HepG2 (cell line): ENCODE results near the gene DPP6. TPM values are rescaled to one million over a fixed set of nuclear protein-coding genes. Genes with fewer than 3 reads are reported as not detected.
A peak's percentile ranks its signal among the peaks of the same experiment; 100 is the strongest.

Experiments used
- ATAC-seq: fragments of 200-7000 bp; cut with Tn5 transposase; 3 replicates; pipeline ENCODE4 v1.9.1; 2020; ENCODE audit warnings: mild to moderate bottlenecking, moderate library complexity
- BruUV-seq: library from RNA; stranded (reverse); fragments of 400-500 nt; replicated peaks from 2 replicates; lab custom pipeline; 2021; lab: Mats Ljungman, UMichigan
- CTCF ChIA-PET: fragments of 300-600 bp; formaldehyde crosslinking; extraction: SDS; loops from one replicate; lab custom pipeline; 2021; ENCODE audit warnings: low total read pairs, inconsistent platforms, low intra/inter-chr PET ratio; lab: Yijun Ruan, JAX
- POLR2A ChIA-PET: fragments of 350-600 bp; sonication (Branson Sonifier 250); formaldehyde crosslinking; loops from one replicate; lab custom pipeline; 2020; ENCODE audit warnings: antibody characterized with exemption, inconsistent platforms; lab: Yijun Ruan, JAX
- DNase-seq: peaks from one replicate; pipeline ENCODE4 v3.0.0-alpha.2; 2015; ENCODE audit warnings: low spot score
- FAIRE-seq: peaks from 3 replicates; lab custom pipeline; 2011; peaks lifted over from hg19 to GRCh38; lab: Jason Lieb, UNC
- H2AFZ ChIP-seq: one replicate; pipeline ENCODE4 v1.6.1; 2011; ENCODE audit warnings: low read length, inconsistent platforms
- H3K27ac ChIP-seq: fragments of 300-600 bp; 3 replicates; pipeline ENCODE4 v1.8.0; 2011; ENCODE audit warnings: mixed run types, mild to moderate bottlenecking, mixed read lengths, low read length, inconsistent platforms; ENCODE audit not compliant: insufficient read depth; ENCODE audit errors: extremely low read length
- H3K27me3 ChIP-seq, 2 experiments: fragments of 200-600 bp in 1 of 2; 2 replicates in 1 of 2; 3 replicates in 1 of 2; pipeline versions ENCODE4 v1.6.0 to v1.8.0; 2011; ENCODE audit warnings: low read length in 2 of 2, mild to moderate bottlenecking in 2 of 2, moderate library complexity in 2 of 2, inconsistent platforms in 1 of 2; ENCODE audit not compliant: insufficient read depth in 2 of 2, control insufficient read depth in 1 of 2
- H3K36me3 ChIP-seq, 2 experiments: fragments of 200-600 bp in 1 of 2; replicated peaks in 1 of 2; 2 replicates in 1 of 2; 3 replicates in 1 of 2; pipeline versions ENCODE4 v1.5.1 to v1.8.0; 2011; ENCODE audit warnings: low read length in 2 of 2, inconsistent platforms in 1 of 2; ENCODE audit not compliant: insufficient read depth in 2 of 2, control insufficient read depth in 1 of 2
- H3K4me1 ChIP-seq: 2 replicates; pipeline ENCODE4 v1.5.1; 2012; ENCODE audit warnings: low read length, inconsistent platforms; ENCODE audit not compliant: insufficient read depth
- H3K4me2 ChIP-seq: 2 replicates; pipeline ENCODE4 v1.6.0; 2011; ENCODE audit warnings: low read depth, low read length, inconsistent platforms
- H3K4me3 ChIP-seq, 3 experiments: fragments of 200-600 bp in 1 of 3; sonication (generic), shearing (Covaris generic) in 1 of 3; replicated peaks in 1 of 3; 2 replicates each; pipeline ENCODE4 v1.5.1; 2011 to 2016; ENCODE audit warnings: low read length in 3 of 3, inconsistent platforms in 2 of 3, low read depth in 2 of 3, mild to moderate bottlenecking in 2 of 3, control low read depth in 1 of 3, mixed read lengths in 1 of 3; ENCODE audit not compliant: insufficient read depth in 1 of 3
- H3K79me2 ChIP-seq: one replicate; pipeline ENCODE4 v1.6.1; 2011; ENCODE audit warnings: low read length, inconsistent platforms; ENCODE audit not compliant: insufficient read depth
- H3K9ac ChIP-seq: 2 replicates; pipeline ENCODE4 v1.6.0; 2011; ENCODE audit warnings: mild to moderate bottlenecking, low read depth, low read length, inconsistent platforms; ENCODE audit not compliant: insufficient read depth
- H3K9me3 ChIP-seq: 2 replicates; pipeline ENCODE4 v1.5.1; 2012; ENCODE audit warnings: mild to moderate bottlenecking, low read length
- H4K20me1 ChIP-seq: 2 replicates; pipeline ENCODE4 v1.6.0; 2011; ENCODE audit warnings: inconsistent platforms, mild to moderate bottlenecking, low read length, moderate library complexity; ENCODE audit not compliant: insufficient read depth
- ATF2 ChIP-seq: sonication (generic); formaldehyde crosslinking; IDR thresholded peaks from 2 replicates; pipeline ENCODE4 v1.4.0; 2020; ENCODE audit warnings: missing genetic modification reagents
- HNRNPLL ChIP-seq: fragments of 200-400 bp; formaldehyde crosslinking; IDR thresholded peaks from 2 replicates; pipeline ENCODE4 v1.6.1; 2017; ENCODE audit warnings: mild to moderate bottlenecking, low read depth, low read length; ENCODE audit not compliant: poor library complexity, severe bottlenecking
- IRF2 ChIP-seq: IDR thresholded peaks from 2 replicates; pipeline ENCODE4 v1.6.1; 2018; ENCODE audit warnings: missing genetic modification reagents, missing compliant biosample characterization
- KDM2A ChIP-seq: sonication (generic); formaldehyde crosslinking; IDR thresholded peaks from 2 replicates; pipeline ENCODE4 v1.4.0; 2020; ENCODE audit warnings: low read depth, missing genetic modification reagents, borderline replicate concordance
- NFYC ChIP-seq: IDR thresholded peaks from 2 replicates; pipeline ENCODE4 v1.6.1; 2016; ENCODE audit warnings: missing genetic modification reagents, missing compliant biosample characterization
- REPIN1 ChIP-seq: sonication (generic); formaldehyde crosslinking; IDR thresholded peaks from 2 replicates; pipeline ENCODE4 v1.8.0; 2022; ENCODE audit warnings: missing genetic modification reagents, low read depth, mild to moderate bottlenecking, borderline replicate concordance
- THAP9 ChIP-seq: sonication (generic); formaldehyde crosslinking; IDR thresholded peaks from 2 replicates; pipeline ENCODE4; 2020; ENCODE audit warnings: missing genetic modification reagents, mild to moderate bottlenecking, borderline replicate concordance
- ZFP37 ChIP-seq: sonication (generic); formaldehyde crosslinking; IDR thresholded peaks from 2 replicates; pipeline ENCODE4 v1.4.0; 2020; ENCODE audit warnings: missing genetic modification reagents, borderline replicate concordance
- ZNF12 ChIP-seq: sonication (generic); formaldehyde crosslinking; IDR thresholded peaks from 2 replicates; pipeline ENCODE4 v1.5.0; 2020; ENCODE audit warnings: missing genetic modification reagents
- ZNF407 ChIP-seq: sonication (generic); formaldehyde crosslinking; IDR thresholded peaks from one replicate; pipeline ENCODE4 v1.5.1; 2020; ENCODE audit warnings: mild to moderate bottlenecking, missing genetic modification reagents; ENCODE audit errors: not compliant biosample characterization
- ZNF563 ChIP-seq: sonication (generic); formaldehyde crosslinking; IDR thresholded peaks from 2 replicates; pipeline ENCODE4 v1.8.0; 2022; ENCODE audit warnings: mild to moderate bottlenecking, moderate library complexity, missing genetic modification reagents
- WGBS: methylation state at CpG from one replicate; pipeline ENCODE4 v1.1.6; 2017; ENCODE audit warnings: low lambda C conversion rate; 5-methylcytosine and 5-hydroxymethylcytosine counted together
- in situ Hi-C: cut with HindIII; loops from 2 replicates; pipeline ENCODE4 v1.10.0; 2017; ENCODE audit warnings: low pct_unique_long_range_greater_than_20kb; ENCODE audit not compliant: extremely low pct_ligation_motif_present
- intact Hi-C: fragments of 100-400 bp; cut with micrococcal nuclease; formaldehyde crosslinking; loops from one replicate; pipeline ENCODE4 v1.10.0; 2022; ENCODE audit not compliant: unreplicated experiment
- polyA plus RNA-seq, 8 experiments: library from polyadenylated mRNA; depleted of rRNA in 3 of 8; stranded (reverse) in 7 of 8; unstranded in 1 of 8; fragments of >200 nt; fragmentation: Illumina TruSeq in 4 of 8; extraction: Trizol in 4 of 8; gene quantifications; 2 replicates each; pipeline versions ENCODE4 v1.2.1 to v1.2.3, GENCODE V29; 2011 to 2016; ENCODE audit warnings: low read depth in 4 of 8, missing spikeins in 1 of 8, mixed read lengths in 1 of 8; ENCODE audit not compliant: insufficient read depth in 1 of 8
- total RNA-seq, 5 experiments: library from RNA; depleted of rRNA; stranded (reverse); fragments of >200 nt; fragmentation: Illumina TruSeq; extraction: Trizol; gene quantifications; 2 replicates each; pipeline ENCODE4 v1.2.3, GENCODE V29; 2016; ENCODE audit warnings: low read depth in 1 of 5

The DPP6 gene
- total and polyA plus RNA-seq, 2 of the 13 experiments (the other 11 are each of a cell fraction or from before 2014, with no cell fraction given) = not detected

- BruUV-seq = no TSS peak
- Histone ChIP-seq H3K9ac (no peak overlapping the region), H3K27me3 (no peaks in the 10 kb centered on the region), H3K4me2 (no peak overlapping the region), H3K9me3 (peaks cover 15% of the 10 kb centered on the region), H3K79me2 (no peaks in the 10 kb centered on the region), H3K4me3 (no peak overlapping the region), H3K4me1 (no peaks in the 10 kb centered on the region), H3K36me3 (no peaks in the 10 kb centered on the region), H2AFZ (no peak overlapping the region), H4K20me1 (no peaks in the 10 kb centered on the region), H3K27ac (no peak overlapping the region)
- ChIA-PET CTCF (interaction anchor here (1.3 kb wide), 1 partner anchor 432 kb away, joined by 5 read pairs; no protein-coding TSS in a partner anchor), POLR2A (no interaction called here)
- WGBS = 46% methylated on average over 5 of the region's 5 CpGs
- no peak for ATAC-seq
- in situ Hi-C loops (no loop called here), intact Hi-C loops (loop anchor here (5.0 kb wide), 1 partner anchor 202 kb away; no protein-coding TSS in a partner anchor)
- peak; percentile 19 for DNase-seq
- FAIRE-seq = no peak
- TF ChIP-seq THAP9 (CRISPR knock-in tag) (no peak), ZFP37 (CRISPR knock-in tag) (no peak), NFYC (CRISPR knock-in tag) (no peak), REPIN1 (CRISPR knock-in tag) (no peak), ATF2 (CRISPR knock-in tag) (no peak), KDM2A (CRISPR knock-in tag) (no peak), IRF2 (CRISPR knock-in tag) (no peak), ZNF563 (CRISPR knock-in tag) (no peak), HNRNPLL (no peak), ZNF12 (CRISPR knock-in tag) (no peak), ZNF407 (CRISPR knock-in tag) (no peak)
These were observed 451.9 kb downstream of the DPP6 start for GRCh38 chr7:154503962-154504550.
